Endodermal cell (in vitro differentiated cells): ENCODE results near the gene STX11. TPM values are rescaled to one million over a fixed set of nuclear protein-coding genes. Genes with fewer than 3 reads are reported as not detected.

Experiments
- DNase-seq: peaks from one replicate; pipeline ENCODE4 v3.0.0-alpha.2; 2017
- H3K27ac ChIP-seq: 2 replicates; pipeline ENCODE4 v1.5.1; 2013; ENCODE audit warnings: mild to moderate bottlenecking, low read depth, low read length, moderate library complexity
- H3K27me3 ChIP-seq: 2 replicates; pipeline ENCODE4 v1.6.1; 2013; ENCODE audit warnings: mild to moderate bottlenecking, low read length, moderate library complexity; ENCODE audit not compliant: insufficient read depth, control insufficient read depth, poor library complexity, severe bottlenecking
- H3K36me3 ChIP-seq: 2 replicates; pipeline ENCODE4 v1.7.0; 2013; ENCODE audit warnings: mild to moderate bottlenecking, low read length, moderate library complexity; ENCODE audit not compliant: control insufficient read depth, insufficient read depth
- H3K4me1 ChIP-seq: one replicate; pipeline ENCODE4 v1.7.0; 2013; ENCODE audit warnings: low read length; ENCODE audit not compliant: control insufficient read depth, insufficient read depth
- H3K4me3 ChIP-seq: 2 replicates; pipeline ENCODE4 v1.5.1; 2013; ENCODE audit warnings: mild to moderate bottlenecking, low read length, moderate library complexity
- H3K9ac ChIP-seq: 2 replicates; pipeline ENCODE4 v1.6.1; 2013; ENCODE audit warnings: mild to moderate bottlenecking, low read length, moderate library complexity; ENCODE audit not compliant: poor library complexity, severe bottlenecking; ENCODE audit errors: extremely low read depth
- H3K9me3 ChIP-seq: 2 replicates; pipeline ENCODE4 v1.6.1; 2013; ENCODE audit warnings: mild to moderate bottlenecking, low read length, moderate library complexity; ENCODE audit not compliant: control insufficient read depth
- H3K27ac Mint-ChIP-seq: 2 replicates; pipeline ENCODE4 v1.8.0; 2020; ENCODE audit warnings: mixed read lengths
- H3K27me3 Mint-ChIP-seq: 2 replicates; pipeline ENCODE4 v1.8.0; 2021; ENCODE audit warnings: mild to moderate bottlenecking, mixed read lengths; ENCODE audit not compliant: insufficient read depth
- H3K36me3 Mint-ChIP-seq: 2 replicates; pipeline ENCODE4 v1.8.0; 2020; ENCODE audit warnings: low read depth, mixed read lengths
- H3K4me1 Mint-ChIP-seq: 2 replicates; pipeline ENCODE4 v1.8.0; 2020; ENCODE audit warnings: mixed read lengths
- H3K4me3 Mint-ChIP-seq: 2 replicates; pipeline ENCODE4 v1.8.0; 2020; ENCODE audit warnings: mild to moderate bottlenecking, moderate library complexity, mixed read lengths
- H3K9me3 Mint-ChIP-seq: 2 replicates; pipeline ENCODE4 v1.8.0; 2020; ENCODE audit warnings: mild to moderate bottlenecking, mixed read lengths
- WGBS, 2 experiments: methylation state at CpG; one replicate each; pipeline versions ENCODE4 v1.1.5 to v1.1.7; 2013; ENCODE audit warnings: missing lambda C conversion rate in 2 of 2, mixed read lengths in 1 of 2; ENCODE audit not compliant: insufficient coverage in 1 of 2, insufficient read length in 1 of 2; 5-methylcytosine and 5-hydroxymethylcytosine counted together
- total RNA-seq, 2 donors: library from RNA; stranded (reverse); fragmentation: NEBNext Ultra II Directional in 1 of 2; extraction: Animal tissue kit (Norgen Biotek cat#: 25700) in 1 of 2; gene quantifications; 2 replicates in 1 of 2; 3 replicates in 1 of 2; pipeline ENCODE4 v1.2.1, GENCODE V29; 2021
- TF ChIP-seq, protein P1 (sequence below): fragments of 200-600 bp; sonication (generic); conservative IDR thresholded peaks from 2 replicates; pipeline ENCODE4 v1.5.0; 2021; ENCODE audit warnings: antibody characterized with exemption, mild to moderate bottlenecking

Gene STX11
- total RNA-seq, 2 donors from 2014 or later = 0.29 TPM; not detected in 1

DNA sequence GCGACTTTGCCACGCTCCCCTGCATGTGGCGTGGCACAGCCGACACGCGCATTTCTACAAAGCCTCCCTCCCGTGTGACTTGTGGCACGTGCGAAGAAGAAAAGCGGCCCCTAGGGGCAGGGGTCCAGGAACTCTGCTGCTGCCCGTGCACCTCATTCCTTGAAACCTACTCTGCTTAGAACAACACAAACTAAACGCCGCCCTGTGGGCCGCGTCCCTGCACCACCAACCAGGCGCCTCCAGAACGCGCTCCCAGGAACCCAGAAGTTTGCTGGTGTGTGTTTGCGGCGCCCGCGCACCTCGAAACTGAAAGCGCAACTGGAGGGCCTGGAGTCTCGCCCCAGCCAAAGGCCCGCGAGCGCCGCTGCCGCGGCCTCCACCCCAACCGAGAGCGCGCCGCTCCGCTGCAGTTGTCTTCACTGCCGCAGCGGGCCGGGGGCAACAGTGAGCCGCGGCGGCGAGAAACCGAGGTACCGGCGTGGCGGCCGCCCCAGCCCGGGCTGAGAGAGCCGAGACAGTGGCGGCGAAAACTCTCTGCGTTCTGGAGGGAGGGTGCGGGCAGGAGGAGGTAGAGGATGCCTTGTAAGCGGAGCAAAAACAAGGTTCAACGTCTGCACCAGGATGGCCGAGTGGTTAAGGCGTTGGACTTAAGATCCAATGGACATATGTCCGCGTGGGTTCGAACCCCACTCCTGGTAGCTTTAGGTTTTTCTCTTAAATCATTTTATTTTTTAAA lies 65.8 kb downstream of the STX11 start:
- H3K4me3 Mint-ChIP-seq = peak overlapping the region; percentile 86
- H3K27ac ChIP-seq = peak overlapping the region; percentile 91
- peak overlapping the region; percentile 35 for H3K9ac ChIP-seq
- peaks cover 12% of the 10 kb centered on the region for H3K9me3 Mint-ChIP-seq
- peak overlapping the region; percentile 94 for H3K27ac Mint-ChIP-seq
- peaks cover 16% of the 10 kb centered on the region for H3K27me3 Mint-ChIP-seq
- H3K36me3 ChIP-seq = no peaks in the 10 kb centered on the region
- WGBS, 2 experiments = 0 to 1% methylated on average over 19 to 61 of the region's 61 CpGs
- no peaks in the 10 kb centered on the region for H3K4me1 ChIP-seq
- DNase-seq = peak; percentile 98
- peak overlapping the region; percentile 85 for H3K4me3 ChIP-seq
- no peaks in the 10 kb centered on the region for H3K36me3 Mint-ChIP-seq
- H3K27me3 ChIP-seq = no peaks in the 10 kb centered on the region
- H3K9me3 ChIP-seq = peaks cover 6% of the 10 kb centered on the region
- TF ChIP-seq, protein P1, sequence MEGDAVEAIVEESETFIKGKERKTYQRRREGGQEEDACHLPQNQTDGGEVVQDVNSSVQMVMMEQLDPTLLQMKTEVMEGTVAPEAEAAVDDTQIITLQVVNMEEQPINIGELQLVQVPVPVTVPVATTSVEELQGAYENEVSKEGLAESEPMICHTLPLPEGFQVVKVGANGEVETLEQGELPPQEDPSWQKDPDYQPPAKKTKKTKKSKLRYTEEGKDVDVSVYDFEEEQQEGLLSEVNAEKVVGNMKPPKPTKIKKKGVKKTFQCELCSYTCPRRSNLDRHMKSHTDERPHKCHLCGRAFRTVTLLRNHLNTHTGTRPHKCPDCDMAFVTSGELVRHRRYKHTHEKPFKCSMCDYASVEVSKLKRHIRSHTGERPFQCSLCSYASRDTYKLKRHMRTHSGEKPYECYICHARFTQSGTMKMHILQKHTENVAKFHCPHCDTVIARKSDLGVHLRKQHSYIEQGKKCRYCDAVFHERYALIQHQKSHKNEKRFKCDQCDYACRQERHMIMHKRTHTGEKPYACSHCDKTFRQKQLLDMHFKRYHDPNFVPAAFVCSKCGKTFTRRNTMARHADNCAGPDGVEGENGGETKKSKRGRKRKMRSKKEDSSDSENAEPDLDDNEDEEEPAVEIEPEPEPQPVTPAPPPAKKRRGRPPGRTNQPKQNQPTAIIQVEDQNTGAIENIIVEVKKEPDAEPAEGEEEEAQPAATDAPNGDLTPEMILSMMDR = peak; percentile 78
- H3K4me1 Mint-ChIP-seq = peaks cover 10% of the 10 kb centered on the region

DNA sequence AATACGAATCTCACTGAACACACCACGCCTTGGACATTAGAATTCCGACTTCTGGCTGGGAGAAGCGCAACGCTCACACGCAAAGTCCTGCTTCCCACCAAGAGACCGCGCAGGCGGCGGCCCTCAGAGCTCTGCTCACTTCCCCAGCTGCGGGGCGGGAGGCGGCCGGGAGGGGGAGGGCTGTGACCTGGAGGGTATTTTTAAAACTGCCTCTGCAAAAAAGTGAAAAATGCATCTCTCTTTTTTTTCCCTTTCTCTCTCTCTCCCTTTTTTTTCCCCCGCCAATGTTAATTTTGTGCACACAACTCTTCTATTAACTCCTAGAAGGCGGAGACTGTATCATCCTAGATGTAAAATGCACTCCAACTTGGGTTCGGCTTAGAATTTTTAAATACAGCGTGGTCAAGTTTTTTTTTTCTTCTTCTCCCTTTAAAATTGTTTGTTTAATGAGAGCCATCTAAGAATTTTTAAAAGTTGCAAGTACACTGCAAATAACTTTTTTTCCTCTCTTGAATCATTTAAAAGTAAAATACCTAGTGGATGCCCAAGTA lies 66.4 kb downstream of the STX11 start:
- DNase-seq = no peak
- H3K27me3 Mint-ChIP-seq = peaks cover 16% of the 10 kb centered on the region

GRCh38 chr6:144217264-144217663 lies 66.9 kb downstream of the STX11 start:
- peak overlapping the region; percentile 85 for H3K4me3 ChIP-seq

More for the DNA sequence above, 66.4 kb downstream of the STX11 start:
- no peaks in the 10 kb centered on the region for H3K27me3 ChIP-seq
- TF ChIP-seq, protein P1 = no peak
- H3K9me3 Mint-ChIP-seq = peaks cover 12% of the 10 kb centered on the region
- no peaks in the 10 kb centered on the region for H3K4me1 ChIP-seq
- 18 to 47% methylated on average over 6 to 18 of the region's 18 CpGs for WGBS, 2 experiments
- peak overlapping the region; percentile 85 for H3K4me3 ChIP-seq
- no peaks in the 10 kb centered on the region for H3K36me3 Mint-ChIP-seq
- no peak overlapping the region for H3K27ac ChIP-seq
- peak overlapping the region; percentile 94 for H3K27ac Mint-ChIP-seq
- peak overlapping the region; percentile 35 for H3K9ac ChIP-seq
- H3K4me1 Mint-ChIP-seq = peaks cover 10% of the 10 kb centered on the region
- H3K4me3 Mint-ChIP-seq = peak overlapping the region; percentile 86
- H3K9me3 ChIP-seq = peaks cover 6% of the 10 kb centered on the region
- no peaks in the 10 kb centered on the region for H3K36me3 ChIP-seq

More at GRCh38 chr6:144217264-144217663, 66.9 kb downstream of the STX11 start:
- TF ChIP-seq, protein P1 = no peak
- Histone ChIP-seq H3K4me1 (no peaks in the 10 kb centered on the region), H3K27ac (no peak overlapping the region), H3K9me3 (peaks cover 6% of the 10 kb centered on the region), H3K36me3 (no peaks in the 10 kb centered on the region), H3K9ac (no peak overlapping the region), H3K27me3 (no peaks in the 10 kb centered on the region)
- Mint-ChIP-seq H3K27ac (no peak overlapping the region), H3K9me3 (peaks cover 12% of the 10 kb centered on the region), H3K27me3 (peaks cover 16% of the 10 kb centered on the region), H3K4me3 (peak overlapping the region; percentile 86), H3K36me3 (no peaks in the 10 kb centered on the region), H3K4me1 (peaks cover 10% of the 10 kb centered on the region)
- WGBS, 2 experiments = 92 to 93% methylated on average over 8 to 11 of the region's 11 CpGs
- no peak for DNase-seq
